ENCODE data around the gene SORCS2.

- TF ChIP-seq POLR2AphosphoS5 (IDR thresholded peaks at IDR 0.05; ENCODE audit: borderline replicate concordance, low read depth, low read length) (no peak), EZH2 (IDR thresholded peaks at IDR 0.05) (no peak)
These were observed 420.1 kb downstream of the SORCS2 start for GRCh38 chr4:7612311-7612897.

Measured in SK-N-MC (cell line).